Osteocyte (in vitro differentiated cells): Measurements from ENCODE around the gene RLN1. TPM values are rescaled to one million over a fixed set of nuclear protein-coding genes. Genes with fewer than 3 reads are reported as not detected.

ENCODE experiments used
- DNase-seq: peaks from one replicate; pipeline ENCODE4 v3.0.0; 2021; ENCODE audit warnings: mixed read lengths; ENCODE audit not compliant: unreplicated experiment; ENCODE audit errors: extremely low spot score
- H3K27ac Mint-ChIP-seq: one replicate; pipeline ENCODE4 v1.8.0; 2021; ENCODE audit warnings: mild to moderate bottlenecking, mixed read lengths; ENCODE audit not compliant: unreplicated experiment
- H3K27me3 Mint-ChIP-seq: one replicate; pipeline ENCODE4 v1.8.0; 2021; ENCODE audit warnings: mixed read lengths; ENCODE audit not compliant: unreplicated experiment
- H3K36me3 Mint-ChIP-seq: one replicate; pipeline ENCODE4 v1.8.0; 2021; ENCODE audit warnings: mixed read lengths; ENCODE audit not compliant: unreplicated experiment
- H3K4me1 Mint-ChIP-seq: one replicate; pipeline ENCODE4 v1.8.0; 2021; ENCODE audit warnings: mixed read lengths; ENCODE audit not compliant: unreplicated experiment
- H3K4me3 Mint-ChIP-seq: one replicate; pipeline ENCODE4 v1.8.0; 2021; ENCODE audit warnings: mild to moderate bottlenecking, moderate library complexity, mixed read lengths; ENCODE audit not compliant: unreplicated experiment
- H3K9me3 Mint-ChIP-seq: one replicate; pipeline ENCODE4 v1.8.0; 2021; ENCODE audit warnings: mixed read lengths; ENCODE audit not compliant: unreplicated experiment
- total RNA-seq: library from RNA; stranded (reverse); gene quantifications from 2 replicates; pipeline ENCODE4 v1.2.1, GENCODE V29; 2021
- TF ChIP-seq, protein P1 (sequence below): fragments of 200-600 bp; sonication (generic); IDR thresholded peaks from 2 replicates; pipeline ENCODE4 v1.5.0; 2021; ENCODE audit warnings: antibody characterized with exemption, mild to moderate bottlenecking, moderate library complexity

Gene RLN1
- total RNA-seq, 1 donor from 2014 or later = not detected

DNA sequence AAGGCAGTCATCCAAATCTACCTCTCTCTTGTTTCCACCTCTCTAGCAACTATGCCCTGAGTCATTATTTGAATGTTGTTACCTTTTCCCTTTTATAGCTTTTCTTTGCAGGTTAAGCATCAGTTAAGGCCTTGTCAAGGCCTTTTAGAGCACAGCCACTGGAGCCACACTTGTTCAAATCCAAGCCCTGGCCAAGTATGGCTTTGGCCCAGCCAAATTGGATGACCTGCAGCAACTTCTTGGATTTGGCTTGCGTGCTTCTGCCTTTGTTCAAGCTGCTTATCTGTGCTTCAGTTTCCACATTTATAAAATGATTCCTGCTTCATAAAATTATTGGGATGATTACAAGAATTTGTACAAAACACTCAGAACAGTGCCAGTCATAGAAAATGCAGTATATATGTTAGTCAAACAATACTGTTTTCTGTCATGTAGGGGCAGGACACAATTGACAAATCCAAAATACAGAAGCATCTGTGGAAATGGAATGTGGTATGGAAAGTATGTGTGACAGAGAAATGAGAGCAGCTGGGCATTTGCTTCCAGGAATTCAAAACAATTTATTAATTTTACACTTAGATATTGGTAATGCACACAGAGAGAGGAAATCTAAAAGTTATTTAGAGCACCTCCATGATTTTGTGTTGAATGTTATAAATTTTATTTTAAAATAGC lies 17.9 kb upstream of the RLN1 start:
- Mint-ChIP-seq H3K9me3 (peaks cover 12% of the 10 kb centered on the region), H3K27ac (no peak overlapping the region), H3K4me1 (peaks cover 5% of the 10 kb centered on the region), H3K4me3 (no peak overlapping the region), H3K36me3 (peaks cover 3% of the 10 kb centered on the region), H3K27me3 (peaks cover 4% of the 10 kb centered on the region)
- DNase-seq = no peak
- TF ChIP-seq, protein P1, sequence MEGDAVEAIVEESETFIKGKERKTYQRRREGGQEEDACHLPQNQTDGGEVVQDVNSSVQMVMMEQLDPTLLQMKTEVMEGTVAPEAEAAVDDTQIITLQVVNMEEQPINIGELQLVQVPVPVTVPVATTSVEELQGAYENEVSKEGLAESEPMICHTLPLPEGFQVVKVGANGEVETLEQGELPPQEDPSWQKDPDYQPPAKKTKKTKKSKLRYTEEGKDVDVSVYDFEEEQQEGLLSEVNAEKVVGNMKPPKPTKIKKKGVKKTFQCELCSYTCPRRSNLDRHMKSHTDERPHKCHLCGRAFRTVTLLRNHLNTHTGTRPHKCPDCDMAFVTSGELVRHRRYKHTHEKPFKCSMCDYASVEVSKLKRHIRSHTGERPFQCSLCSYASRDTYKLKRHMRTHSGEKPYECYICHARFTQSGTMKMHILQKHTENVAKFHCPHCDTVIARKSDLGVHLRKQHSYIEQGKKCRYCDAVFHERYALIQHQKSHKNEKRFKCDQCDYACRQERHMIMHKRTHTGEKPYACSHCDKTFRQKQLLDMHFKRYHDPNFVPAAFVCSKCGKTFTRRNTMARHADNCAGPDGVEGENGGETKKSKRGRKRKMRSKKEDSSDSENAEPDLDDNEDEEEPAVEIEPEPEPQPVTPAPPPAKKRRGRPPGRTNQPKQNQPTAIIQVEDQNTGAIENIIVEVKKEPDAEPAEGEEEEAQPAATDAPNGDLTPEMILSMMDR = no peak

DNA sequence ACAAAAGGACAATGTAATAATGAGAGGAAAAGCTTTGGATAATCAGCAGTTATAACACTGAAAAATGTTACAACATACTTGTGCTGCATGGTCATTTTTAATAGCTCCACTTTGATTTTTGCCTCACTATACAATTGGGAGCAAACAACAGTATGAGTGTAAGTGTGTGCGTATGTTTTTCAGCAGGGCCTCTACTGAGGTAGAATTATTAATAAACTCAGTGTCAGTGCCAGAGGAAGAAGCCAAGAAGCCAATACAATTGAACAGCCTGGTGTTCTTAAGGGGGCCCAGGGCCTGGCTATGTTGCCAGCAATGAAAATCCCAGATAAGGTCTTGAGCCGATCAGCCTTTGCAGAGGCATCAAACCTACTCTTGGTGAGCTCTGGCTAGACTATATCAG lies 16.1 kb upstream of the RLN1 start:
- peaks cover 9% of the 10 kb centered on the region for H3K27me3 Mint-ChIP-seq
- H3K4me3 Mint-ChIP-seq = no peak overlapping the region
- no peaks in the 10 kb centered on the region for H3K4me1 Mint-ChIP-seq
- TF ChIP-seq, protein P1 = no peak
- DNase-seq = no peak
- peaks cover 12% of the 10 kb centered on the region for H3K9me3 Mint-ChIP-seq
- no peak overlapping the region for H3K27ac Mint-ChIP-seq
- peaks cover 3% of the 10 kb centered on the region for H3K36me3 Mint-ChIP-seq

DNA sequence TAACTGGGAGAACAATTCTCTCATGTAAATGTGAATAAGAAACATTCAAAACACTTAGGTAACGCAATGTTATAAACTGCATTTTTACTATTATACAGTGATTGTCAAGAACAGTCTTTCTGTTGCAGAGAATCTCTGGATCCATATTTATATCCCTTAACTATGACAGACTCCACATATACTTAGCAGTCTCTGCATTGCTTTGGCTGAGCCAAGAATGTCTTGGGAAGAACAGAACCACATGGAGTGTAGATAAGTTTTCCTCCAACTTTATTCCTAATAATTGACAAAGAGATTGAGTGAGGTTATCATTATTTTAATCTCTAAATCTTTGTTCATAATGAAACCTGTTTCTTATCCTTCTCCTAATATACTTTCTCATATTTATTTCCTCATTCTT lies 15.6 kb upstream of the RLN1 start:
- Mint-ChIP-seq H3K4me1 (no peaks in the 10 kb centered on the region), H3K36me3 (peaks cover 3% of the 10 kb centered on the region), H3K4me3 (no peak overlapping the region), H3K27ac (no peak overlapping the region), H3K9me3 (peaks cover 12% of the 10 kb centered on the region), H3K27me3 (peaks cover 9% of the 10 kb centered on the region)
- TF ChIP-seq, protein P1 = no peak
- no peak for DNase-seq

DNA sequence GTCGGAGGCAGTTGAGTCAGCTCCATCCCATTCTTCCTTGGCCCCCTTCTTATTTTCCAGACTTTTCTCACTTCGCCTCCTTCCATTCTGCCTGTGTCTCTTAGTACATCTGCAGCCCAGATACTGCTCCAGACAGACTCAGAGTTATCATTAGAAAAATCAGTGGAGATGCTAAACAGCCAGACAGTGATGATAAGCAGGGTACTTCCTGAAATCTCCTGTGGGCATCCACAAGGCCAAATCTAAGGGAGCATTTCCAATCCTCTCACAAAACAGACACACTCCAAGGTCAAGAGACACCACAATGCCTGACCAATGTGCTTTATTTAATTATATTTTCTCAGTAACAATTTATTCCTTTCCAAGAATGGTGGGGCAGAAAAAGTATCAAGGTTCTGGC lies 14.5 kb upstream of the RLN1 start:
- TF ChIP-seq, protein P1 = no peak
- H3K27ac Mint-ChIP-seq = no peak overlapping the region
- no peaks in the 10 kb centered on the region for H3K4me1 Mint-ChIP-seq
- H3K36me3 Mint-ChIP-seq = peaks cover 3% of the 10 kb centered on the region
- H3K9me3 Mint-ChIP-seq = peaks cover 17% of the 10 kb centered on the region
- no peak overlapping the region for H3K4me3 Mint-ChIP-seq
- no peak for DNase-seq
- peaks cover 11% of the 10 kb centered on the region for H3K27me3 Mint-ChIP-seq

DNA sequence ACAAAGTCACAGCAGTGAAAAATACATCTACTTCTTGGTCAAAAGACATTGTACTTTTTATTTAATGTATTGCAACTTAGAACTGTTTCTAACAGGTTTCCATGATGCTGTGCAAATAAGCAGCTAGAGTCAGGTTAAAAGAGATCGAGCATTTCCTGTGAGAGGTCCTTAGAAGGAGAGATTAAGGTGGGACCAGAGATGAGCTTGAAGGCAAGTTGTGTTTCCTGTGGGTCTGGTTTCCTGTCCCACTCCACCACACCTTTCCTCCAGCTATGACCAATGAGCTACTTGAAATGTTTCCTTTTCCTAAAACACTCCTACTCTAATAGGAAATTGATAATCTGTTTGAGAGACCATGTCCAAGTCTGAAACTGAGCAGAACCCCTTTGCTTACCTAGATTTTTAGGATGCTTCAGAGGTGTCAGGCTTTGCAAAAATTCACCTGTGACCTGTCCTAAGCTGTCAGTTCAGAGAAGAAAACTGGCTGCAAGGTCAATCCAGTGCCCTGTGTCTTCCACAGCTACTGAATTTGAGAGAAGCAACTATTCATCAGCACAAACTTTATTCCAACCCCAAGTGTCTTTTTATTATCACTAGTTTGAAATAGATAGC lies 13.1 kb upstream of the RLN1 start:
- TF ChIP-seq, protein P1 = no peak
- Mint-ChIP-seq H3K4me3 (no peak overlapping the region), H3K4me1 (no peaks in the 10 kb centered on the region), H3K27ac (no peak overlapping the region), H3K36me3 (peaks cover 3% of the 10 kb centered on the region), H3K9me3 (peaks cover 20% of the 10 kb centered on the region), H3K27me3 (peaks cover 16% of the 10 kb centered on the region)
- no peak for DNase-seq
